Neural progenitor cell (in vitro differentiated cells): Measurements from ENCODE around the gene ARSD.

Source experiments
- EZH2 ChIP-seq: fragments of 200-600 bp; sonication (generic); IDR thresholded peaks from 2 replicates; pipeline ENCODE4 v1.6.1; 2017; ENCODE audit warnings: antibody characterized with exemption, mild to moderate bottlenecking, moderate library complexity
- TF ChIP-seq, protein P1 (sequence below): fragments of 200-600 bp; sonication (generic); IDR thresholded peaks from 2 replicates; pipeline ENCODE4 v1.5.1; 2017; ENCODE audit warnings: antibody characterized with exemption, mild to moderate bottlenecking

DNA sequence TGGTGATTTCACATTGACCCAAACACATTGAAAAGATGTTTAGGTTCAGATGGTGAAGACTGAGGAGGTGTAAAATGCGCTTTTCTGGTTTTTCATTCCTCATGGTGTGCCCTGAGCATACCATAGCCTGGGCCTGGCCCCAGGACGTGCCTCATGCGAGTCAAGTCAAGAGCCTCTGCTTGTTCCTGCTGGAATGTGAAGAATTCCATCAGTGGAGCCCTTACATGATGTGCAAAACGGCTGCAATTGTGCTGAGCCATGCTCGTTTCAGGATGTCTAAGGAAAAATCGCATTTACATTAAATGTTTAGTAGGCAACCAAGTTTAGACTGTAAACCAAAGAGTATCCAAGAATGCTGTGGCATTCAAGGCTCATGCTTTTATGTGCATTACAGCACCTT lies 65.5 kb downstream of the ARSD start:
- TF ChIP-seq, protein P1, sequence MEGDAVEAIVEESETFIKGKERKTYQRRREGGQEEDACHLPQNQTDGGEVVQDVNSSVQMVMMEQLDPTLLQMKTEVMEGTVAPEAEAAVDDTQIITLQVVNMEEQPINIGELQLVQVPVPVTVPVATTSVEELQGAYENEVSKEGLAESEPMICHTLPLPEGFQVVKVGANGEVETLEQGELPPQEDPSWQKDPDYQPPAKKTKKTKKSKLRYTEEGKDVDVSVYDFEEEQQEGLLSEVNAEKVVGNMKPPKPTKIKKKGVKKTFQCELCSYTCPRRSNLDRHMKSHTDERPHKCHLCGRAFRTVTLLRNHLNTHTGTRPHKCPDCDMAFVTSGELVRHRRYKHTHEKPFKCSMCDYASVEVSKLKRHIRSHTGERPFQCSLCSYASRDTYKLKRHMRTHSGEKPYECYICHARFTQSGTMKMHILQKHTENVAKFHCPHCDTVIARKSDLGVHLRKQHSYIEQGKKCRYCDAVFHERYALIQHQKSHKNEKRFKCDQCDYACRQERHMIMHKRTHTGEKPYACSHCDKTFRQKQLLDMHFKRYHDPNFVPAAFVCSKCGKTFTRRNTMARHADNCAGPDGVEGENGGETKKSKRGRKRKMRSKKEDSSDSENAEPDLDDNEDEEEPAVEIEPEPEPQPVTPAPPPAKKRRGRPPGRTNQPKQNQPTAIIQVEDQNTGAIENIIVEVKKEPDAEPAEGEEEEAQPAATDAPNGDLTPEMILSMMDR: no peak
- no peak for TF ChIP-seq EZH2
